ENCODE data around the gene TNRC18.

The TNRC18 gene

DNA sequence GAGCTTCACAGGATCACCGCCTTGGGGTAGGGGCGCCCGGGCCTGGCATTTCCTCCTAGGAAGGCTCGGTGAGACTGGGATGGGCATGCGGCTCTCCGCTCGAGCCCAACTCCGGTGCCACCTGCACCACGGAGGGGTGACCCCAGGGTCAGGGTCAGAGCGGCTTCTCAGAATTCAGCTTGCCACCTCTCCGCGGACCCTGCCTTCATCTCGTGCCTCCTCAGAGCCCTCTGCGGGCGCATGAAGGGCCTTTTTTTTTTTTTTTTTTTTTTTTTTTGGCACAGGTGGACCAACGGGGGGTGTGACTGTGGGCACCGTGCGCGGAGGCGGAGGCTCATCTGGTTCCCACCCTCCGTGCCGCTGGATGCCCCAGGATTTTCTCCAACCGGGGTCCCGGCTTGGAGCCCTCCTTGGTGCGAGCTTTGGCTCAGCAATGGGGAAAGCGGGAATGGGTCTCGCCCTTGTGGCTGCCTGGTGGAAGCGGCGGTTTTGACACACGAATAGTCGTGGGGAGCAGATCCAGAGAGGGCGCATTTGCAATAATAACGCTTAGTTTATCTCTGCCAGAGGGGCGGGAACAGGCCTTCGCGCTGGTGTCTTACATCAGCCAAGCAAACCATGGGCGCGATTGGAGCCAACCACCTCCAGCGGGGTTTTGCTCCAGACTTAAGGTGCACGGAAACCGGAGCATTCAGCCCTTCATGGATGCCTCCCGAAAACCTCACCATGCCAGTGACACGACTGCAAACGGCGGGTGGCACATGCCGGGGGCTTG, 5.0 kb upstream of the TNRC18 start:
- peak; percentile 81 for DNase-seq

DNA sequence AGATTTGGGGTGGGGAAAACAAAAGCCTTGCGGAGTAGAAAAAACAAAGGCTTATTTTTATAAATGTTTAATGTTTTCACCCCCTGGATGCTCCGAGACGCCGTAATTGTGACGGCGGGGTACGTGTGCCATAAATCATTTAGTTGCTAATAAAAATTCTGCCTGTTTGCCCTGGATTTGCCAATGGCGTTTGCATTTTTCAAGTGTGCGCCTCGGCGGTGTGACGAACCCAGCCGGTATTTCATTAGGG, 2.5 kb upstream of the TNRC18 start:
- no peak for DNase-seq

GRCh38 chr7:5425507-5426225, 2.0 kb upstream of the TNRC18 start:
- peak; percentile 96 for DNase-seq

- DNase-seq = peak; percentile 84
Observed at GRCh38 chr7:5424749-5425506, 1.3 kb upstream of the TNRC18 start.

- peak; percentile 96 for DNase-seq
Observed at GRCh38 chr7:5423976-5424748, 528 bp upstream of the TNRC18 start.

- peak; percentile 72 for DNase-seq
Observed at GRCh38 chr7:5422396-5423305, 983 bp downstream of the TNRC18 start.

DNA sequence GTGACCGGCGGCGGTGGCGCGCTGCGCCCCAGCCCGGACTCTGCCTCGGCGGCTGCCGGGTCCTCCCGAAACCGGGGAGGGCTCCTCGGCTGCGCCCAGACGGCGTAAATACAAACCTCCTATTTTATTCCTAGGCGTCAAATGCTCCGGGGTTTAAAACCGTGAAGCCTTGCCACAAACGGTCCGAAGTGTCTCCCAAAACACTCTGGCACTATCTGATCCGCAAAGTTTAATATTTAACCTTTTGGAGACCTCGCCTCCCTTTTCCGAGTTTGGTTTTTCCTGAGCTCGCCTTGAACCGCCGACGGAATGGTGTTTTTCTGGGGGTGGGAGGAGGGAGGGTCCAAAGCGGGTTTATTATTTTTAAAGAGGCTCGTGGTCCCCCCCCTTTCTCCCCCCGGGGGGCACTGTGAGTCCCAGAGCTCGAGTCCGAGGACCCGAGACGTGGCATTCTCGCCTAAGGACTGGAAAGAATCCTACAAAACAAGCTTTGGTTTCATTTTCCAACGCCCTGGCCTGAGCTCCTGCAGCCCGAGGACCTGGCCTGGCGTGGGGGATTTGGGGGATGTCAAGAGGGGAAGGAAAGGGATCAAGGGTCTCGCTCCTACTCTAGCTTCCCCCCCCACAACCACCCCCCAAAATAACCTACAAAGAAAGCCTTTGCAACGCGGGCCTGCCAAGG, 1.8 kb downstream of the TNRC18 start:
- DNase-seq = peak; percentile 51

GRCh38 chr7:5420881-5421713, 2.5 kb downstream of the TNRC18 start:
- DNase-seq = peak; percentile 52

DNA sequence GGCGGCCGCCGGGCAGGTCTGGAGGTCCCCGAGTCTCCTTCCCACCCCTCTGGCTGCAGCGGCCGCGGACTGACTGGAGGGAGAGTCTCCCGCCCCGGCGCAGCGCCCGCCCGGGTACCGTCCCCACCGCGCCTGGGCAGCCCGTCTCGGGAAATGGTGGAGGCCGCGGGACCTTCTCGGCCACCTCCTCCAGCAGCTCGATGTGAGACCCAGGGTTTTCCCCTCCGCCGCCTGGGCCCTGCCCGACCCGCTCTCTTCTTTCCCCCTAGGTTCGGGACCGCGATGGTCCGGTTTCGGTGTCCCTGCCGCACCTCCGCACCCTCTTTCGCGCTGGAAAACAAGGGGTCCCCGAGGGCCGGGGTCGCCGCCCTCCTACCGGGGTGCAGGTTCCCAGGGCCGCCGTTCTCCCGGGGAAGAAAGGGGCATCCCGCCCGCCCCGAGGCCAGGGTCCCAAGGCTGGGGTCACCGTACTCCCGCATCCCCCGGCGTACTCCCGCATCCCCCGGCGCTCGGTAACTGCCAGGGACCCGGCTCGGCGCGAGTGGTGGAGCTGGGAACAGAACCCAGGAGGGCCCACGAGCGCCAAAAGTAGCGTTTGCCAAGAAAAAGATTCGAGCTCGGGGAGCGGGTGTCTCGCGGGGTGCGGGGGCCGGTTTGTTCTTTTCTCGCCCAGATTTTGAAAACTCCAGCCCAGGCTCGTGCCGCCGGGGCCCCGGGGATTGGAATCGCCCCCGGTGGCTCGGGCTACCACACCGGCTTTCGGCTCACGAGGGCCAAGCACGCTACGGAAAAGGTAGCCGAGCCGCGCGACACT, 3.4 kb downstream of the TNRC18 start:
- peak; percentile 73 for DNase-seq

DNA sequence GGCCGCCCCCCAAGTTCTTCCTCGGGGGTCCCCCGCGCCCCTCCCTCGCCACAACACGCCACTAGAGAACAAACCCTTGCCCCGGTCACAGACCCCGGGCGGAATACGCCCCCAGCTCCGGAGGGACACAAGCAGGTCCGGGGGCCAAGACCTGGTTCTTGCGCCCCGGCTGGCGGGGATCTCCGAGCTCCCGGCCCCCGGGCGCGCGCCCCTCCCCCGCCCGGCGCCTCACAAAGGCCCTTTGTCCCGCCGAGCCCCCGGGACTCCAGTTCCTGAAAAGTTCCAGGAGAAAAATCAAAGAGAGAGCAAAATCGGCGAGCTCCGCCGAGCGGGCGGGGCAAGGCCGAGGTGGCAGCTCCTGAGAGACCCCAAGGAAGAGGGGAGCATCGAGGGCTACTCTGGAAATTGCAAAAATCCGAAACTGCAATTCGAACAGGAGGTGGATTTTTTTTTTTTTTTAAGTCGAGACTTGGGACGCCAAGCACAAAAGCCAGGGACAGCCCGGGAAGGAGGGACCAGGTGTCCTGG, 4.0 kb downstream of the TNRC18 start:
- DNase-seq = no peak

DNA sequence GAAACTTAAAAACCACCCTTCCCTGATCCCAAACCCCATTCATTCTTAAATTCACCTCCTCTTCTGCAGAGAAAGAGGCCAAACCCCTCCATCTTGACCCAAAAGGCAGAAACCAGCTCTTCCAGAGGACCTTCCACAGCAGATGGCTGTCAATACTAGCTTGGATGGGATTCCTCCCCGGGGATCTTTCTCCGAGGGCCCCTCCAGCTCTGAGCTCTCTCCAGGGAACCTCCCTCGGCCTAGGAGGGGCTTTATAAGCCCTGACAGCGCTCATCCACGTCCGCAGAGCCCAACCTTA, 5.4 kb downstream of the TNRC18 start:
- DNase-seq = no peak

- DNase-seq = peak; percentile 66
Observed at GRCh38 chr7:5417106-5418071, 6.2 kb downstream of the TNRC18 start.

GRCh38 chr7:5414916-5415315, 8.7 kb downstream of the TNRC18 start:
- DNase-seq = no peak

DNA sequence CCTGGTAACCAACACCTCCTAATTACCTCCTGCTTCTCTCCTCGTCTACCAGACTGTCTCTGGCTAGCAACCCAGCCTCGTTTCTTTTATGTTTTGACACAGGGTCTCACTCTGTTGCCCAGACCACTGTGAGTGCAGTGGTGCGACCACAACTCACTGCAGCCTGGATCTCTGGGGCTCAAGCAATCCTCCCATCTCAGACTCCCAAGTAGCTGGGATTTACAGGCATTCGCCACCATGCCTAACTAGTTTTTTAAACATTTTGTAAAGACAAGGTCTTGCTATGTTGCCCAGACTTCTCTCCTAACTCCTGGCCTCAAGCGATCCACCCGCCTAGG, 10.2 kb downstream of the TNRC18 start:
- no peak for DNase-seq

DNA sequence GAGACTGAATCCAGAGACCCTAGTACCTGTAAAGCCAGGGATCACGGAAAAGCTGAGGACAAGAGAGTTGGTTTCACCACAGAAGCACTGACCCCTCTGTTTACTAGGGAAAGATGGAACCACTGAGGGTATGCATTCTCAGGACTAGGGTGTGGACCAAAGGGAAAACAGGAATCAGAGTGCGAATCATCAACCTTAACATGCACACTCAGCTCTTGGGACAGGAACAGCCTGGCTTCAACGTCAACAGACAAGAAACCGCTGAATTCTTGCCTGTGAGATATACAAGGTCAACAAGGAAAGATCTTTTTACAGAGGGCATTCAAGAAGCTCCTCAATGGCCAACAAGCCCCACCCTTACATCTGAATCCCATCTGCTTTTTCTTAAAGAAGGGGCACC, 14.9 kb downstream of the TNRC18 start:
- no peak for DNase-seq

GRCh38 chr7:5406957-5407945, 16.4 kb downstream of the TNRC18 start:
- peak; percentile 46 for DNase-seq

DNA sequence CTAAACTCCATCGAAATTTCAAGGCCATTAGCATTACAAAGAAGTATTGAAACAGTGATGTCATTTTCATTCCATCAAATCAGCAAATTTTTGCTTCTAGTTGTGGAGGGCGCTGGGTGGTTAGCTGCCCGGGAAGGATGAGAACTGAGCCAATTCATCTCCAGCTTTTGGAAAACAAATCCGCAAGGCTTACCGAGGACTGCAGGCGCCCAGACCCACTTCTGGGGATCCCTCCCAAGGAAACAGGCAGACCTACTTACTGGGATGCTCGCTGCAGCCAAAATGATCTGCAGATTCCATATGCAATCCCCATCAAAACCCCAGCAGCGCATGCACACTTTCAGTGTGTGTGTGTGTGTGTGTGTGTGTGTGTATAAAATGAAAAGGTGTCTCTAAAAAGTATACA, 19.2 kb downstream of the TNRC18 start:
- DNase-seq = no peak
